Measurements from ENCODE around the gene VWA5B2. TPM values are rescaled to one million over a fixed set of nuclear protein-coding genes. Genes with fewer than 3 reads are reported as not detected.

The VWA5B2 gene
- total RNA-seq = not detected

GRCh38 chr3:184229394-184230080 is at the start of gene VWA5B2:
TSS of gene VWA5B2 (plus strand) at chr3:184229585. CDS start at chr3:184230529, 944 bp downstream.

GRCh38 chr3:184186184-184186901 is 43.0 kb upstream of the VWA5B2 start, which contains the start of gene ABCF3:
TSS of gene ABCF3 (plus strand) at chr3:184186199. CDS start at chr3:184186208, 9 bp downstream.

GRCh38 chr3:184248454-184249411 is 19.3 kb downstream of the VWA5B2 start, which contains the start of gene ALG3:
TSS of gene ALG3 (minus strand) at chr3:184248962. CDS start at chr3:184248940, 22 bp downstream.

GRCh38 chr3:184249412-184250166 is 20.2 kb downstream of the VWA5B2 start, which contains the start of gene EEF1AKMT4:
TSS of gene EEF1AKMT4 (plus strand) at chr3:184249672. CDS start at chr3:184249695, 23 bp downstream.

GRCh38 chr3:184261270-184261853 is 32.0 kb downstream of the VWA5B2 start, which contains the start of gene CAMK2N2:
TSS of gene CAMK2N2 (minus strand) at chr3:184261553. CDS start at chr3:184261285, 268 bp downstream.

GRCh38 chr3:184275961-184276910 is 46.9 kb downstream of the VWA5B2 start, which contains the start of gene ECE2:
TSS of gene ECE2 (plus strand) at chr3:184276022. CDS start at chr3:184276154, 132 bp downstream.

Small RNA genes lying within 50 kb of the gene (small RNA-seq; reads per million reads assigned to genes)
- 0 reads per million in 2 donors for gene MIR1224

Other genes starting within 250 kb of the VWA5B2 start
- 10 to 100 TPM; 20.0 to 21.6 TPM for gene ABCC5, start 211.7 kb upstream of the VWA5B2 start, total RNA-seq
- not detected for gene HTR3D, start 197.8 kb upstream of the VWA5B2 start, total RNA-seq
- not detected for gene HTR3C, start 176.5 kb upstream of the VWA5B2 start, total RNA-seq
- not detected for gene HTR3E, start 132.5 kb upstream of the VWA5B2 start, total RNA-seq
- gene EIF2B5, start 94.2 kb upstream of the VWA5B2 start, total RNA-seq = 10 to 100 TPM; 35.4 to 45.6 TPM
- 10 to 100 TPM; 41.0 to 54.7 TPM for gene DVL3, start 74.2 kb upstream of the VWA5B2 start, total RNA-seq
- 100 to 1,000 TPM; 214 to 239 TPM for gene AP2M1, start 54.7 kb upstream of the VWA5B2 start, total RNA-seq
- gene ABCF3, start 43.4 kb upstream of the VWA5B2 start, total RNA-seq = 10 to 100 TPM; 39.9 to 52.9 TPM
- 10 to 100 TPM; 68.8 to 88.9 TPM for gene ALG3, start 19.4 kb downstream of the VWA5B2 start, total RNA-seq
- 1 to 10 TPM; 3.8 to 9.0 TPM for gene EEF1AKMT4, start 20.1 kb downstream of the VWA5B2 start, total RNA-seq
- under 1 TPM; 0.33 to 0.69 TPM for gene CAMK2N2, start 32.0 kb downstream of the VWA5B2 start, total RNA-seq
- gene ECE2, start 46.4 kb downstream of the VWA5B2 start, total RNA-seq = not detected
- 100 to 1,000 TPM; 324 to 411 TPM for gene PSMD2, start 69.7 kb downstream of the VWA5B2 start, total RNA-seq
- gene EIF4G1, start 85.0 kb downstream of the VWA5B2 start, total RNA-seq = 100 to 1,000 TPM; 191 to 328 TPM
- gene FAM131A, start 108.0 kb downstream of the VWA5B2 start, total RNA-seq = 10 to 100 TPM; 15.7 to 22.7 TPM
- 1 to 10 TPM; 4.1 to 6.7 TPM for gene CLCN2, start 132.0 kb downstream of the VWA5B2 start, total RNA-seq
- 100 to 1,000 TPM in 1 of 2 donors, 10 to 100 TPM in 1; 40.3 to 102 TPM for gene POLR2H, start 132.1 kb downstream of the VWA5B2 start, total RNA-seq
- gene THPO, start 148.6 kb downstream of the VWA5B2 start, total RNA-seq = not detected
- gene CHRD, start 150.5 kb downstream of the VWA5B2 start, total RNA-seq = under 1 TPM in 1 of 2 donors, not detected in 1; 0.34 TPM

Measured in melanocyte of skin (primary cell).